ENCODE measurements around the gene TRIM25. TPM values are rescaled to one million over a fixed set of nuclear protein-coding genes. Genes with fewer than 3 reads are reported as not detected.

The TRIM25 gene
- total RNA-seq, 2 donors from 2014 or later = 18.8 to 21.3 TPM

DNA sequence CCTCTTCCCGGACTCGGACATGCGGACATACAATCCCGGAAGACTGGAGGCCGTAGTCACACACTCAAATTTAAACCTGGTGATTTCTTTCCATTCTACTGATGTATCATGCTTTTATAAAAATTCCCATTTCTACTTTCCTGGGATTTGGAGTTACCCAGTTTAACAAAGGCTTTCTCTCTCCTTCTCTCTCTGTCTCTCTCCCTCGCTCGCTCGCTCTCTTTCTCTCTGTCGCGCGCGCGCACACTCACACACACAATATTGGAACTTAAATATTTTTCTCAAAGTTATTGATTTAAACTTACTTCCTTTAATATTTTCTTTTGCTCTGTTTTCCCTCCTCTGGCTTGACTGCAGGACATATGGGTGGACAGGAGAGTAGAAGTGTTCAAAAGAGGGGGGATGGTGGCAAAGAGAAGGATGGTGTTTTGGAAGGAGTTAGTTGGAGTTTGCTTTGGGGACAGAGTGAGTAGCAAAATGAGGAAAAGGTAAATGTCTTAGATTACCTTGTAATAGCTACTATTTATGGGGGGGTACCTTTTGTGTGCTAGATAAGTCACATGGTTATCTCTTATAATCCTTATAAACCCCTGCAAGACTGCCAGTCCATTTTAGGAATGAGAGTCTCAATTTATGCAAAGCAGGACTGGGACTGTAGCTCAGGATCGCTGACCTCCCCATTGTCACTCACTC, 878 bp upstream of the TRIM25 start:
- TF ChIP-seq CTCF (conservative IDR thresholded peaks at IDR 0.05) = no peak
- H3K9me3 ChIP-seq (ENCODE audit: control insufficient read depth, low read length) = peaks cover 12% of the 10 kb centered on the region
- no peaks in the 10 kb centered on the region for H3K4me1 ChIP-seq (ENCODE audit: control insufficient read depth, insufficient read depth, low read length)
- H3K27ac ChIP-seq (ENCODE audit: low read depth, low read length) = no peak overlapping the region
- WGBS, 2 experiments (ENCODE audit: insufficient coverage in 1 of 2, insufficient read length in 1 of 2) = 26 to 36% methylated on average over 14 of the region's 14 CpGs
- peak overlapping the region; percentile 82 for H3K4me3 ChIP-seq (ENCODE audit: low read length)
- H3K36me3 ChIP-seq (ENCODE audit: control insufficient read depth, insufficient read depth, low read length) = no peaks in the 10 kb centered on the region
- Mint-ChIP-seq H3K4me1 (peaks cover 6% of the 10 kb centered on the region), H3K36me3 (ENCODE audit: low read depth) (peaks cover 3% of the 10 kb centered on the region), H3K27ac (peak overlapping the region; percentile 77), H3K9me3 (peaks cover 8% of the 10 kb centered on the region), H3K4me3 (peak overlapping the region; percentile 77), H3K27me3 (ENCODE audit: insufficient read depth) (peaks cover 42% of the 10 kb centered on the region)
- H3K27me3 ChIP-seq (ENCODE audit: control insufficient read depth, insufficient read depth, low read length, poor library complexity, severe bottlenecking) = peaks cover 38% of the 10 kb centered on the region
- peak overlapping the region; percentile 59 for H3K9ac ChIP-seq (ENCODE audit: extremely low read depth, low read length, poor library complexity, severe bottlenecking)
- no peak for DNase-seq

GRCh38 chr17:56913353-56913866, 439 bp downstream of the TRIM25 start:
- 9 to 18% methylated on average over 9 to 44 of the region's 44 CpGs for WGBS, 2 experiments (ENCODE audit: insufficient coverage in 1 of 2, insufficient read length in 1 of 2)
- no peak for TF ChIP-seq CTCF (conservative IDR thresholded peaks at IDR 0.05)

GRCh38 chr17:56913000-56913311, 893 bp downstream of the TRIM25 start:
- peaks cover 38% of the 10 kb centered on the region for H3K27me3 ChIP-seq (ENCODE audit: control insufficient read depth, insufficient read depth, low read length, poor library complexity, severe bottlenecking)
- H3K27ac ChIP-seq (ENCODE audit: low read depth, low read length) = no peak overlapping the region
- Mint-ChIP-seq H3K4me3 (peak overlapping the region; percentile 77), H3K27me3 (ENCODE audit: insufficient read depth) (peaks cover 42% of the 10 kb centered on the region), H3K9me3 (peaks cover 5% of the 10 kb centered on the region), H3K36me3 (ENCODE audit: low read depth) (peaks cover 9% of the 10 kb centered on the region), H3K27ac (no peak overlapping the region), H3K4me1 (peaks cover 14% of the 10 kb centered on the region)
- WGBS, 2 experiments (ENCODE audit: insufficient coverage in 1 of 2, insufficient read length in 1 of 2) = 75% methylated on average over 7 of the region's 7 CpGs; no CpG with 5 or more reads in 1 of the 2 experiments
- no peaks in the 10 kb centered on the region for H3K36me3 ChIP-seq (ENCODE audit: control insufficient read depth, insufficient read depth, low read length)
- TF ChIP-seq CTCF (conservative IDR thresholded peaks at IDR 0.05) = no peak
- no peak for DNase-seq
- peak overlapping the region; percentile 82 for H3K4me3 ChIP-seq (ENCODE audit: low read length)
- H3K4me1 ChIP-seq (ENCODE audit: control insufficient read depth, insufficient read depth, low read length) = no peaks in the 10 kb centered on the region
- peaks cover 10% of the 10 kb centered on the region for H3K9me3 ChIP-seq (ENCODE audit: control insufficient read depth, low read length)
- H3K9ac ChIP-seq (ENCODE audit: extremely low read depth, low read length, poor library complexity, severe bottlenecking) = no peak overlapping the region

More at GRCh38 chr17:56913353-56913866, 439 bp downstream of the TRIM25 start:
- peaks cover 6% of the 10 kb centered on the region for H3K9me3 Mint-ChIP-seq
- peak overlapping the region; percentile 48 for H3K27ac Mint-ChIP-seq
- peak; percentile 91 for DNase-seq
- H3K9ac ChIP-seq (ENCODE audit: extremely low read depth, low read length, poor library complexity, severe bottlenecking) = peak overlapping the region; percentile 25
- H3K27me3 Mint-ChIP-seq (ENCODE audit: insufficient read depth) = peaks cover 42% of the 10 kb centered on the region
- peaks cover 38% of the 10 kb centered on the region for H3K27me3 ChIP-seq (ENCODE audit: control insufficient read depth, insufficient read depth, low read length, poor library complexity, severe bottlenecking)
- peak overlapping the region; percentile 82 for H3K4me3 ChIP-seq (ENCODE audit: low read length)
- no peak overlapping the region for H3K27ac ChIP-seq (ENCODE audit: low read depth, low read length)
- no peaks in the 10 kb centered on the region for H3K4me1 ChIP-seq (ENCODE audit: control insufficient read depth, insufficient read depth, low read length)
- peaks cover 5% of the 10 kb centered on the region for H3K36me3 Mint-ChIP-seq (ENCODE audit: low read depth)
- H3K4me3 Mint-ChIP-seq = peak overlapping the region; percentile 77
- H3K9me3 ChIP-seq (ENCODE audit: control insufficient read depth, low read length) = peaks cover 12% of the 10 kb centered on the region
- H3K36me3 ChIP-seq (ENCODE audit: control insufficient read depth, insufficient read depth, low read length) = no peaks in the 10 kb centered on the region
- peaks cover 13% of the 10 kb centered on the region for H3K4me1 Mint-ChIP-seq

All from endodermal cell (in vitro differentiated cells).